IMR-90 (cell line): Measurements from ENCODE around the gene RBBP6. TPM values are rescaled to one million over a fixed set of nuclear protein-coding genes. Genes with fewer than 3 reads are reported as not detected.

Experiments used
- CEBPB ChIP-seq: IDR thresholded peaks from 2 replicates; pipeline ENCODE4 v1.6.1; 2012; ENCODE audit warnings: low read depth, low read length, improper control_type of control experiment
- CHD1 ChIP-seq: IDR thresholded peaks from 2 replicates; pipeline ENCODE4 v1.6.1; 2012; ENCODE audit warnings: low read depth, low read length, improper control_type of control experiment
- FOS ChIP-seq: fragments of 150-350 bp; IDR thresholded peaks from 2 replicates; pipeline ENCODE4 v1.6.1; 2016; ENCODE audit warnings: low read depth, low read length
- POLR2A ChIP-seq: IDR thresholded peaks from 2 replicates; pipeline ENCODE4 v1.6.1; 2012; ENCODE audit warnings: mild to moderate bottlenecking, low read depth, low read length
- RAD21 ChIP-seq: IDR thresholded peaks from 2 replicates; pipeline ENCODE4 v1.6.1; 2012; ENCODE audit warnings: low read length, improper control_type of control experiment
- RCOR1 ChIP-seq: IDR thresholded peaks from 2 replicates; pipeline ENCODE4 v1.6.1; 2012; ENCODE audit warnings: mild to moderate bottlenecking, low read length, improper control_type of control experiment; ENCODE audit not compliant: insufficient replicate concordance
- RFX5 ChIP-seq: IDR thresholded peaks from 2 replicates; pipeline ENCODE4 v1.8.0; 2012; ENCODE audit warnings: low read depth, mild to moderate bottlenecking, low read length, moderate library complexity
- polyA plus RNA-seq, 3 experiments: library from polyadenylated mRNA; depleted of rRNA; stranded (reverse); fragments of >200 nt; gene quantifications; 2 replicates each; pipeline ENCODE4 v1.2.3, GENCODE V29; 2012; ENCODE audit warnings: low replicate concordance in 1 of 3
- total RNA-seq: library from RNA; depleted of rRNA; stranded (reverse); fragments of >200 nt; gene quantifications from 2 replicates; pipeline ENCODE4 v1.2.3, GENCODE V29; 2012

The RBBP6 gene
- total and polyA plus RNA-seq, 2 of the 4 experiments (the other 2 are of a cell fraction): 7.2 to 17.8 TPM

DNA sequence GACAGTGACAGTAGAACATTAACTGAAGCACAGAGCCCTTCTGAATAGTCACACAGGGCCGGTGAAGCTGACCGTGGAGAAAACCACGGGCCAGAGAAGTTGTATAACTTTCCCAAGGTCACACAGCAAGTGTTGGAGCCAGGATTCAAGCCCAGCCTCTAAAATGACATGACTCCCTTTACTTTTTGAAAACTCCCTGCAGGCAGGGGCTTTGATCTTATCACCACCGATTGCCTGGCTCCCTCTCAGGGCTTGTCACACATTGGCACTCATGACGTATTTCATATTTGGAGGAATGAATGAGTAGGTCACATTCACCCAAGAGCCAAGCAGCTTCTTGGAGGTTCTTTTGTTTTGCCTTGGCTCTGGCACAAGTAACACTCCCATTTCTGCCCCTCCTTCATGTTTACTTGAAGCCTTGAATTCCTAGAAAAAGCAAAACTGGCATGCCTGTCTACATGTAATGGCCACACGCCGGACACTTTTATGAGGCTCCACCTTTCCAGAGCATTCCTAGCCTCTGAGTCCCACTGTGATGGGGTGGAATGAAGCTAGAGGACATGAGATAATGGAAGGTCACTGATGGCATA, 13.3 kb upstream of the RBBP6 start (continued):
- TF ChIP-seq CHD1 (no peak), FOS (no peak), POLR2A (no peak), RFX5 (no peak), RCOR1 (no peak), CEBPB (no peak), RAD21 (no peak)
